ENCODE measurements around the gene ACLY. TPM values are rescaled to one million over a fixed set of nuclear protein-coding genes. Genes with fewer than 3 reads are reported as not detected.
A peak's percentile ranks its signal among the peaks of the same experiment; 100 is the strongest.

ACLY gene
- total RNA-seq, 2 experiments from 2014 or later, result 142 to 153 TPM

GRCh38 chr17:41957031-41957868, 38.5 kb upstream of the ACLY start:
- peaks cover 4% of the 10 kb centered on the region for H3K27me3 Mint-ChIP-seq
- POLR2A ChIA-PET, result interaction anchor here (0.5 kb wide), 1 partner anchor 1212 kb away, joined by 3 read pairs; no protein-coding TSS in a partner anchor

GRCh38 chr17:41956522-41956921, 37.8 kb upstream of the ACLY start:
- H3K4me3 Mint-ChIP-seq, result no peak overlapping the region
- H3K36me3 Mint-ChIP-seq, result peaks cover 1% of the 10 kb centered on the region
- no peaks in the 10 kb centered on the region for H3K9me3 Mint-ChIP-seq
- H3K27me3 Mint-ChIP-seq, result peaks cover 1% of the 10 kb centered on the region
- H3K27ac Mint-ChIP-seq, result no peak overlapping the region
- DNase-seq (no peak), ATAC-seq (ENCODE audit: low read depth) (no peak)
- POLR2A ChIA-PET, result interaction anchor here (0.7 kb wide), 1 partner anchor 1431 kb away, joined by 4 read pairs; no protein-coding TSS in a partner anchor
- peaks cover 1% of the 10 kb centered on the region for H3K4me1 Mint-ChIP-seq

More at GRCh38 chr17:41957031-41957868, 38.5 kb upstream of the ACLY start:
- Mint-ChIP-seq H3K27ac (peak overlapping the region; percentile 56), H3K9me3 (no peaks in the 10 kb centered on the region), H3K36me3 (peaks cover 1% of the 10 kb centered on the region), H3K4me1 (peaks cover 1% of the 10 kb centered on the region), H3K4me3 (no peak overlapping the region)
- ATAC-seq (ENCODE audit: low read depth), result no peak
- no peak for DNase-seq

- Mint-ChIP-seq H3K4me1 (no peaks in the 10 kb centered on the region), H3K4me3 (no peak overlapping the region), H3K27me3 (peaks cover 5% of the 10 kb centered on the region), H3K27ac (no peak overlapping the region), H3K9me3 (no peaks in the 10 kb centered on the region), H3K36me3 (no peaks in the 10 kb centered on the region)
- DNase-seq, result no peak
- POLR2A ChIA-PET, result no interaction called here
- no peak for ATAC-seq (ENCODE audit: low read depth)
Measured at GRCh38 chr17:41948762-41949460, 30.2 kb upstream of the ACLY start.

- Mint-ChIP-seq H3K9me3 (no peaks in the 10 kb centered on the region), H3K27me3 (peaks cover 7% of the 10 kb centered on the region), H3K36me3 (no peaks in the 10 kb centered on the region), H3K4me1 (peaks cover 1% of the 10 kb centered on the region), H3K4me3 (no peak overlapping the region), H3K27ac (no peak overlapping the region)
- no peak for DNase-seq
- no peak for ATAC-seq (ENCODE audit: low read depth)
- POLR2A ChIA-PET, result no interaction called here
Measured at GRCh38 chr17:41944943-41945342, 26.2 kb upstream of the ACLY start.

- Mint-ChIP-seq H3K27me3 (peaks cover 7% of the 10 kb centered on the region), H3K9me3 (no peaks in the 10 kb centered on the region), H3K27ac (no peak overlapping the region), H3K36me3 (no peaks in the 10 kb centered on the region), H3K4me3 (no peak overlapping the region), H3K4me1 (peaks cover 1% of the 10 kb centered on the region)
- DNase-seq (no peak), ATAC-seq (ENCODE audit: low read depth) (no peak)
- POLR2A ChIA-PET, result no interaction called here
Measured at GRCh38 chr17:41943492-41943891, 24.7 kb upstream of the ACLY start.

GRCh38 chr17:41942626-41943373, 24.0 kb upstream of the ACLY start:
- Mint-ChIP-seq H3K4me3 (no peak overlapping the region), H3K27ac (peak overlapping the region; percentile 30)

GRCh38 chr17:41941168-41941567, 22.4 kb upstream of the ACLY start:
- ATAC-seq (ENCODE audit: low read depth) (no peak), DNase-seq (no peak)
- Mint-ChIP-seq H3K27me3 (peaks cover 7% of the 10 kb centered on the region), H3K36me3 (no peaks in the 10 kb centered on the region), H3K27ac (no peak overlapping the region), H3K4me3 (no peak overlapping the region), H3K4me1 (peaks cover 1% of the 10 kb centered on the region), H3K9me3 (no peaks in the 10 kb centered on the region)
- POLR2A ChIA-PET, result interaction anchor here (0.7 kb wide), 1 partner anchor 55 kb away, joined by 3 read pairs; no protein-coding TSS in a partner anchor

More at GRCh38 chr17:41942626-41943373, 24.0 kb upstream of the ACLY start:
- POLR2A ChIA-PET, result no interaction called here
- H3K27me3 Mint-ChIP-seq, result peaks cover 7% of the 10 kb centered on the region
- no peak for DNase-seq
- H3K9me3 Mint-ChIP-seq, result no peaks in the 10 kb centered on the region
- H3K36me3 Mint-ChIP-seq, result no peaks in the 10 kb centered on the region
- H3K4me1 Mint-ChIP-seq, result peaks cover 1% of the 10 kb centered on the region
- ATAC-seq (ENCODE audit: low read depth), result no peak

GRCh38 chr17:41939693-41940090, 20.9 kb upstream of the ACLY start:
- POLR2A ChIA-PET, result no interaction called here
- Mint-ChIP-seq H3K27ac (no peak overlapping the region), H3K4me3 (no peak overlapping the region), H3K36me3 (no peaks in the 10 kb centered on the region), H3K27me3 (peaks cover 4% of the 10 kb centered on the region), H3K4me1 (peaks cover 1% of the 10 kb centered on the region), H3K9me3 (no peaks in the 10 kb centered on the region)
- ATAC-seq (ENCODE audit: low read depth) (no peak), DNase-seq (no peak)

- no peak for ATAC-seq (ENCODE audit: low read depth)
- Mint-ChIP-seq H3K9me3 (no peaks in the 10 kb centered on the region), H3K36me3 (no peaks in the 10 kb centered on the region), H3K27me3 (peaks cover 4% of the 10 kb centered on the region), H3K4me1 (peaks cover 1% of the 10 kb centered on the region), H3K4me3 (no peak overlapping the region), H3K27ac (no peak overlapping the region)
- POLR2A ChIA-PET, result no interaction called here
- DNase-seq, result no peak
Measured at GRCh38 chr17:41939044-41939692, 20.4 kb upstream of the ACLY start.

- no peaks in the 10 kb centered on the region for H3K36me3 Mint-ChIP-seq
- no peak overlapping the region for H3K4me3 Mint-ChIP-seq
- ATAC-seq (ENCODE audit: low read depth), result no peak
- DNase-seq, result no peak
- no peaks in the 10 kb centered on the region for H3K27me3 Mint-ChIP-seq
- H3K9me3 Mint-ChIP-seq, result no peaks in the 10 kb centered on the region
- POLR2A ChIA-PET, result interaction anchor here (0.6 kb wide), 1 partner anchor 73 kb away, joined by 4 read pairs; the partner anchor contains the start of gene KLHL11
- H3K4me1 Mint-ChIP-seq, result peaks cover 5% of the 10 kb centered on the region
- no peak overlapping the region for H3K27ac Mint-ChIP-seq
Measured at GRCh38 chr17:41937970-41938954, 19.5 kb upstream of the ACLY start.

- no peak for ATAC-seq (ENCODE audit: low read depth)
- DNase-seq, result no peak
- Mint-ChIP-seq H3K4me1 (peaks cover 20% of the 10 kb centered on the region), H3K27me3 (no peaks in the 10 kb centered on the region), H3K9me3 (no peaks in the 10 kb centered on the region), H3K36me3 (no peaks in the 10 kb centered on the region), H3K27ac (no peak overlapping the region), H3K4me3 (no peak overlapping the region)
- POLR2A ChIA-PET, result no interaction called here
Measured at GRCh38 chr17:41935641-41936040, 16.9 kb upstream of the ACLY start.

- H3K4me3 Mint-ChIP-seq, result peak overlapping the region; percentile 52
- H3K27ac Mint-ChIP-seq, result peak overlapping the region; percentile 79
- no peaks in the 10 kb centered on the region for H3K9me3 Mint-ChIP-seq
- peaks cover 4% of the 10 kb centered on the region for H3K36me3 Mint-ChIP-seq
- no peak for DNase-seq
- POLR2A ChIA-PET, result interaction anchor here (0.8 to 1.5 kb wide), 10 partner anchors 11 to 188 kb away, joined by 3 to 13 read pairs (median 6); partner anchors contain the start of genes ACLY, DHX58, DNAJC7 and KAT2A
- H3K4me1 Mint-ChIP-seq, result peaks cover 31% of the 10 kb centered on the region
- ATAC-seq (ENCODE audit: low read depth), result no peak
- H3K27me3 Mint-ChIP-seq, result no peaks in the 10 kb centered on the region
Measured at GRCh38 chr17:41932816-41933389, 14.2 kb upstream of the ACLY start.

Measured in activated naive CD8-positive, alpha-beta T cell treated with anti-CD3 and anti-CD28 coated beads, Interleukin-2, amount 10 ng/mL, durations not matched to agents 7 days and 5 days (primary cell).